ENCODE results near the gene MSL3B.
A peak's percentile ranks its signal among the peaks of the same experiment; 100 is the strongest.

Gene MSL3B

DNA sequence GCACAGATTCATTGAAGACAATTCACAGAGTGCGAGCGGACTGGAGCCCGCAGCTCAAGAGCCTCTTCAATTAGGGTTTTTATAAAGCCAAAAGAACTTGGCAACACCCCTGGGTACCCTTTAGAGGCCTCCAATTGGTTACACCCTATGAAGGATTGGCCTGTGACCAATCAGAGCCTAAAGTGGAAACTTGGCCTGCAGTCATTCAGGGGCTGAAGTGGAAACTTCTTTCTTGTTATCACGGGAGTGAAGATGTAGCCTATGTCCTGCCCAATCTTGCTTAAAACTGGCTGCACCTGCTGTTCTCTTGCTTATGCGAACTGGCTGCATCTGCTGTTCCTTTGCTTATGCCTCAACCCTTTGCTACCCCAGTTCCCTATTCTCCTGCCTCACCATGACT lies 12.0 kb downstream of the MSL3B start:
- Histone ChIP-seq H2AFZ (ENCODE audit: low read depth) (no peak overlapping the region), H3K4me3 (IDR thresholded peaks at IDR 0.05; ENCODE audit: insufficient read depth, low read depth, low read length) (no peak overlapping the region), H3K27me3 (ENCODE audit: insufficient read depth, low read depth) (no peaks in the 10 kb centered on the region), H3K27ac (no peak overlapping the region), H3K4me1 (ENCODE audit: low read depth, poor library complexity, severe bottlenecking) (peaks cover 25% of the 10 kb centered on the region), H3K4me2 (no peak overlapping the region), H3K79me2 (ENCODE audit: insufficient read depth, low read depth) (peaks cover 30% of the 10 kb centered on the region), H4K20me1 (ENCODE audit: insufficient read depth) (no peaks in the 10 kb centered on the region; the same call in 1 of the 2 replicates), H3K36me3 (ENCODE audit: insufficient read depth) (peaks cover under 1% of the 10 kb centered on the region; the same call in 1 of the 2 replicates), H3K9ac (no peak overlapping the region)
- no peak for TF ChIP-seq CTCF (conservative IDR thresholded peaks at IDR 0.05; ENCODE audit: low read depth, low read length)

- TF ChIP-seq CTCF (conservative IDR thresholded peaks at IDR 0.05; ENCODE audit: low read depth, low read length) = no peak
- Histone ChIP-seq H3K4me1 (ENCODE audit: low read depth, poor library complexity, severe bottlenecking) (peaks cover 25% of the 10 kb centered on the region), H3K79me2 (ENCODE audit: insufficient read depth, low read depth) (peaks cover 39% of the 10 kb centered on the region), H3K4me2 (peak overlapping the region; percentile 56; the same call in 1 of the 2 replicates), H3K27me3 (ENCODE audit: insufficient read depth, low read depth) (no peaks in the 10 kb centered on the region), H2AFZ (ENCODE audit: low read depth) (peak overlapping the region; percentile 70; the same call in 1 of the 2 replicates), H3K27ac (no peak overlapping the region; the same call in 1 of the 2 replicates), H3K4me3 (IDR thresholded peaks at IDR 0.05; ENCODE audit: insufficient read depth, low read depth, low read length) (no peak overlapping the region), H3K9ac (peak overlapping the region; percentile 9; the same call in 1 of the 2 replicates), H4K20me1 (ENCODE audit: insufficient read depth) (no peaks in the 10 kb centered on the region; the same call in 1 of the 2 replicates), H3K36me3 (ENCODE audit: insufficient read depth) (peaks cover 4% of the 10 kb centered on the region; the same call in 1 of the 2 replicates)
These were observed 12.8 kb downstream of the MSL3B start for GRCh38 chr2:233855345-233855744.

GRCh38 chr2:233854241-233854981 lies 13.8 kb downstream of the MSL3B start, which contains the start of gene HJURP:
Gene HJURP (minus strand): TSS chr2:233854535. CDS start chr2:233854500, 35 bp downstream.
- Histone ChIP-seq H3K4me3 (IDR thresholded peaks at IDR 0.05; ENCODE audit: insufficient read depth, low read depth, low read length) (peak within 1 kb of the TSS; percentile 18), H3K36me3 (ENCODE audit: insufficient read depth) (peaks cover 6% of the 10 kb centered on the region; the same call in 1 of the 2 replicates), H3K27ac (peak within 1 kb of the TSS; percentile 62), H3K79me2 (ENCODE audit: insufficient read depth, low read depth) (peaks cover 47% of the 10 kb centered on the region), H3K4me1 (ENCODE audit: low read depth, poor library complexity, severe bottlenecking) (peaks cover 25% of the 10 kb centered on the region), H3K4me2 (peak within 1 kb of the TSS; percentile 96), H4K20me1 (ENCODE audit: insufficient read depth) (no peaks in the 10 kb centered on the region; the same call in 1 of the 2 replicates), H2AFZ (ENCODE audit: low read depth) (peak within 1 kb of the TSS; percentile 70), H3K9ac (peak within 1 kb of the TSS; percentile 89), H3K27me3 (ENCODE audit: insufficient read depth, low read depth) (no peaks in the 10 kb centered on the region)
- no peak for TF ChIP-seq CTCF (conservative IDR thresholded peaks at IDR 0.05; ENCODE audit: low read depth, low read length)

GRCh38 chr2:233853883-233854240 lies 14.3 kb downstream of the MSL3B start:
- Histone ChIP-seq H3K79me2 (ENCODE audit: insufficient read depth, low read depth) (peaks cover 53% of the 10 kb centered on the region), H4K20me1 (ENCODE audit: insufficient read depth) (no peaks in the 10 kb centered on the region; the same call in 1 of the 2 replicates), H3K4me3 (IDR thresholded peaks at IDR 0.05; ENCODE audit: insufficient read depth, low read depth, low read length) (no peak overlapping the region), H3K27me3 (ENCODE audit: insufficient read depth, low read depth) (no peaks in the 10 kb centered on the region), H3K9ac (peak overlapping the region; percentile 89), H3K27ac (peak overlapping the region; percentile 62), H3K36me3 (ENCODE audit: insufficient read depth) (peaks cover 11% of the 10 kb centered on the region; the same call in 1 of the 2 replicates), H3K4me1 (ENCODE audit: low read depth, poor library complexity, severe bottlenecking) (peaks cover 25% of the 10 kb centered on the region), H3K4me2 (peak overlapping the region; percentile 96), H2AFZ (ENCODE audit: low read depth) (peak overlapping the region; percentile 70)
- no peak for TF ChIP-seq CTCF (conservative IDR thresholded peaks at IDR 0.05; ENCODE audit: low read depth, low read length)
